Neural progenitor cell (in vitro differentiated cells): Measurements from ENCODE around the gene DYSF. TPM values are rescaled to one million over a fixed set of nuclear protein-coding genes. Genes with fewer than 3 reads are reported as not detected.

Experiments used
- DNase-seq: peaks from one replicate; pipeline ENCODE4 v3.0.0-alpha.2; 2016; ENCODE audit warnings: low spot score
- H2AFZ ChIP-seq: fragments of 200-600 bp; sonication (generic); replicated peaks from 2 replicates; pipeline ENCODE4 v1.6.1; 2016; ENCODE audit warnings: antibody characterized with exemption
- H3F3A ChIP-seq: fragments of 200-600 bp; sonication (generic); 2 replicates; pipeline ENCODE4 v1.6.1; 2016; ENCODE audit warnings: antibody characterized with exemption, low read depth
- H3K27ac ChIP-seq: fragments of 200-600 bp; sonication (generic); 2 replicates; pipeline ENCODE4 v1.5.1; 2016; ENCODE audit warnings: mild to moderate bottlenecking
- H3K27me3 ChIP-seq: fragments of 200-600 bp; sonication (generic); 2 replicates; pipeline ENCODE4 v1.6.1; 2016; ENCODE audit warnings: mild to moderate bottlenecking, moderate library complexity
- H3K36me3 ChIP-seq: fragments of 200-600 bp; sonication (generic); 2 replicates; pipeline ENCODE4 v1.5.1; 2016
- H3K4me1 ChIP-seq: fragments of 200-600 bp; sonication (generic); 2 replicates; pipeline ENCODE4 v1.6.1; 2016; ENCODE audit warnings: mixed run types
- H3K4me2 ChIP-seq: fragments of 200-600 bp; sonication (generic); 2 replicates; pipeline ENCODE4 v1.6.1; 2016
- H3K4me3 ChIP-seq: fragments of 200-600 bp; sonication (generic); 2 replicates; pipeline ENCODE4 v1.5.1; 2016
- H3K79me2 ChIP-seq: fragments of 200-600 bp; sonication (generic); 2 replicates; pipeline ENCODE4 v1.6.1; 2016; ENCODE audit warnings: low read depth
- H3K9ac ChIP-seq: fragments of 200-600 bp; sonication (generic); 2 replicates; pipeline ENCODE4 v1.6.1; 2016
- H3K9me3 ChIP-seq: fragments of 200-600 bp; sonication (generic); 2 replicates; pipeline ENCODE4 v1.5.1; 2016; ENCODE audit warnings: low read depth
- H4K20me1 ChIP-seq: fragments of 200-600 bp; sonication (generic); 2 replicates; pipeline ENCODE4 v1.6.1; 2016; ENCODE audit warnings: low read depth
- H3K27ac Mint-ChIP-seq: 3 replicates; pipeline ENCODE4 v1.8.0; 2021; ENCODE audit warnings: mixed read lengths
- H3K27me3 Mint-ChIP-seq: 2 replicates; pipeline ENCODE4 v1.8.0; 2022; ENCODE audit warnings: low read depth, mild to moderate bottlenecking, inconsistent platforms, moderate library complexity, mixed read lengths; ENCODE audit not compliant: insufficient read depth
- H3K36me3 Mint-ChIP-seq: 3 replicates; pipeline ENCODE4 v1.8.0; 2021; ENCODE audit warnings: mixed read lengths
- H3K4me1 Mint-ChIP-seq: 3 replicates; pipeline ENCODE4 v1.8.0; 2021; ENCODE audit warnings: mixed read lengths
- H3K4me3 Mint-ChIP-seq: 3 replicates; pipeline ENCODE4 v1.8.0; 2021; ENCODE audit warnings: mild to moderate bottlenecking, moderate library complexity, mixed read lengths
- H3K9me3 Mint-ChIP-seq: 3 replicates; pipeline ENCODE4 v1.8.0; 2020; ENCODE audit warnings: mixed read lengths
- EZH2 ChIP-seq: fragments of 200-600 bp; sonication (generic); IDR thresholded peaks from 2 replicates; pipeline ENCODE4 v1.6.1; 2017; ENCODE audit warnings: antibody characterized with exemption, mild to moderate bottlenecking, moderate library complexity
- EZH2phosphoT487 ChIP-seq: fragments of 200-600 bp; sonication (generic); IDR thresholded peaks from 2 replicates; pipeline ENCODE4 v1.6.1; 2017; ENCODE audit warnings: antibody characterized with exemption
- total RNA-seq: library from RNA; depleted of rRNA; stranded (reverse); fragments of >200 nt; gene quantifications from 2 replicates; pipeline ENCODE4 v1.2.3, GENCODE V29; 2015; ENCODE audit warnings: low replicate concordance
- TF ChIP-seq, protein P1 (sequence below): fragments of 200-600 bp; sonication (generic); IDR thresholded peaks from 2 replicates; pipeline ENCODE4 v1.5.1; 2017; ENCODE audit warnings: antibody characterized with exemption, mild to moderate bottlenecking

Gene DYSF
- total RNA-seq, 1 donor from 2014 or later, result 0.39 TPM

DNA sequence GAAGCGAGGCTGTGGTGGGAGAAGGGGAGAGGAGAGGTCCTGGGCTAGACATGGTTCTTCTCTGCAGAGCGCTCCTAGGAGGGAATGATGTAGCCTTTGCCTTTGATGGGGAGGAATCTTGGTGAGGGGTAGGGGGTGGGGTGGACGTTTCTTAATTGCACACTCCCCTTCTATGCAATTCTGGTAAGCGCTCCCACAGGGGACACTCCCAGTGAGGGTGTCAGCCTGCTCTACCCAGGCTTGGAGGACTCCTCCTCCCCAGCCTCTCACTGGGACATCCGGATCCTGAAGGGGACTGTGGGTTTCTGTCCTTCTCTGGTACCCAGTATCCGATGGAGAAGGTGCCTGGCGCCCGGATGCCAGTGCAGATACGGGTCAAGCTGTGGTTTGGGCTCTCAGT, 114.3 kb downstream of the DYSF start:
- Histone ChIP-seq H3K4me2 (no peak overlapping the region), H3K79me2 (no peaks in the 10 kb centered on the region), H3K4me1 (no peaks in the 10 kb centered on the region), H4K20me1 (no peaks in the 10 kb centered on the region), H3K4me3 (no peak overlapping the region), H3F3A (no peaks in the 10 kb centered on the region), H3K27ac (no peak overlapping the region), H2AFZ (no peak overlapping the region), H3K9me3 (no peaks in the 10 kb centered on the region), H3K27me3 (no peaks in the 10 kb centered on the region), H3K9ac (no peak overlapping the region), H3K36me3 (no peaks in the 10 kb centered on the region)
- Mint-ChIP-seq H3K36me3 (no peaks in the 10 kb centered on the region), H3K4me3 (no peak overlapping the region), H3K9me3 (no peaks in the 10 kb centered on the region), H3K27me3 (peaks cover 5% of the 10 kb centered on the region), H3K27ac (no peak overlapping the region), H3K4me1 (no peaks in the 10 kb centered on the region)
- no peak for DNase-seq
- TF ChIP-seq EZH2 (no peak), EZH2phosphoT487 (no peak)
- TF ChIP-seq, protein P1, sequence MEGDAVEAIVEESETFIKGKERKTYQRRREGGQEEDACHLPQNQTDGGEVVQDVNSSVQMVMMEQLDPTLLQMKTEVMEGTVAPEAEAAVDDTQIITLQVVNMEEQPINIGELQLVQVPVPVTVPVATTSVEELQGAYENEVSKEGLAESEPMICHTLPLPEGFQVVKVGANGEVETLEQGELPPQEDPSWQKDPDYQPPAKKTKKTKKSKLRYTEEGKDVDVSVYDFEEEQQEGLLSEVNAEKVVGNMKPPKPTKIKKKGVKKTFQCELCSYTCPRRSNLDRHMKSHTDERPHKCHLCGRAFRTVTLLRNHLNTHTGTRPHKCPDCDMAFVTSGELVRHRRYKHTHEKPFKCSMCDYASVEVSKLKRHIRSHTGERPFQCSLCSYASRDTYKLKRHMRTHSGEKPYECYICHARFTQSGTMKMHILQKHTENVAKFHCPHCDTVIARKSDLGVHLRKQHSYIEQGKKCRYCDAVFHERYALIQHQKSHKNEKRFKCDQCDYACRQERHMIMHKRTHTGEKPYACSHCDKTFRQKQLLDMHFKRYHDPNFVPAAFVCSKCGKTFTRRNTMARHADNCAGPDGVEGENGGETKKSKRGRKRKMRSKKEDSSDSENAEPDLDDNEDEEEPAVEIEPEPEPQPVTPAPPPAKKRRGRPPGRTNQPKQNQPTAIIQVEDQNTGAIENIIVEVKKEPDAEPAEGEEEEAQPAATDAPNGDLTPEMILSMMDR, result no peak

DNA sequence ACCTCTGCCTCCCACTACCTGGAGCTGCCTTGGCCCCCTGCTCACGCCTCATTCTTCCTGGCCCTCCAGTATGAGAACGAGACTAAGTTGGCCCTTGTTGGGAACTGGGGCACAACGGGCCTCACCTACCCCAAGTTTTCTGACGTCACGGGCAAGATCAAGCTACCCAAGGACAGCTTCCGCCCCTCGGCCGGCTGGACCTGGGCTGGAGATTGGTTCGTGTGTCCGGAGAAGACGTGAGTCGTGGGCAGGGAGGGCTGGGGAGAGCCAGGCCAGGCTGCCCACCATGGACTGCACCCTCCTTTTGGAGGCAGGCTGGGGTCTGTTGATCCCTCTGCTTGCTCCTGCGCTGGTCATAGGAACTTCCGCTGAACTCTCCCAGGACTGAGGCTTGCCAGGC, 114.7 kb downstream of the DYSF start:
- Histone ChIP-seq H3K27ac (no peak overlapping the region), H3K4me1 (no peaks in the 10 kb centered on the region), H3K9ac (no peak overlapping the region), H3K9me3 (no peaks in the 10 kb centered on the region), H4K20me1 (no peaks in the 10 kb centered on the region), H2AFZ (no peak overlapping the region), H3K4me2 (no peak overlapping the region), H3K27me3 (no peaks in the 10 kb centered on the region), H3F3A (no peaks in the 10 kb centered on the region), H3K79me2 (no peaks in the 10 kb centered on the region), H3K4me3 (no peak overlapping the region), H3K36me3 (no peaks in the 10 kb centered on the region)
- H3K27ac Mint-ChIP-seq, result no peak overlapping the region
- no peaks in the 10 kb centered on the region for H3K4me1 Mint-ChIP-seq
- no peak overlapping the region for H3K4me3 Mint-ChIP-seq
- H3K27me3 Mint-ChIP-seq, result peaks cover 5% of the 10 kb centered on the region
- H3K9me3 Mint-ChIP-seq, result no peaks in the 10 kb centered on the region
- TF ChIP-seq EZH2phosphoT487, result no peak
- TF ChIP-seq EZH2, result no peak
- H3K36me3 Mint-ChIP-seq, result no peaks in the 10 kb centered on the region
- no peak for DNase-seq

DNA sequence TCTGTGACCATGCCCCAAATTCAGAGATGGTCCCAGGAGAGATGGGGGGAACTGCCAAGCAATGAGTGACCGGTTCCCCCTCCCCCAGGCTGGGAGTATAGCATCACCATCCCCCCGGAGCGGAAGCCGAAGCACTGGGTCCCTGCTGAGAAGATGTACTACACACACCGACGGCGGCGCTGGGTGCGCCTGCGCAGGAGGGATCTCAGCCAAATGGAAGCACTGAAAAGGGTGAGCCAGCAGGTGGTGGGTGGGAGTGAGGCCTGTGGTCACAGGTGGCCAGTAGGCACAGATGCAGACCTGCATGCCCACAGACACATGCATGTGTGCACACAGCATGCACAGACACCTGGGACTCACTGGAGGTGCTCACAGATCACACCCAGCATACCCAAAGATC, 117.2 kb downstream of the DYSF start:
- H3K9me3 ChIP-seq, result no peaks in the 10 kb centered on the region
- no peaks in the 10 kb centered on the region for H3K4me1 Mint-ChIP-seq
- TF ChIP-seq EZH2phosphoT487, result no peak
- TF ChIP-seq EZH2, result no peak
- TF ChIP-seq, protein P1, result no peak
- H3K79me2 ChIP-seq, result no peaks in the 10 kb centered on the region
- H3K4me2 ChIP-seq, result no peak overlapping the region
- H3K27me3 ChIP-seq, result no peaks in the 10 kb centered on the region
- H3K27ac Mint-ChIP-seq, result no peak overlapping the region
- no peaks in the 10 kb centered on the region for H3K9me3 Mint-ChIP-seq
- H3K27ac ChIP-seq, result no peak overlapping the region
- H3K4me1 ChIP-seq, result no peaks in the 10 kb centered on the region
- no peaks in the 10 kb centered on the region for H3K36me3 ChIP-seq
- H3K9ac ChIP-seq, result no peak overlapping the region
- peaks cover 9% of the 10 kb centered on the region for H3K27me3 Mint-ChIP-seq
- no peaks in the 10 kb centered on the region for H3K36me3 Mint-ChIP-seq
- H3K4me3 Mint-ChIP-seq, result no peak overlapping the region
- no peak for DNase-seq
- H3K4me3 ChIP-seq, result no peak overlapping the region
- H3F3A ChIP-seq, result no peaks in the 10 kb centered on the region
- H2AFZ ChIP-seq, result no peak overlapping the region
- H4K20me1 ChIP-seq, result no peaks in the 10 kb centered on the region

DNA sequence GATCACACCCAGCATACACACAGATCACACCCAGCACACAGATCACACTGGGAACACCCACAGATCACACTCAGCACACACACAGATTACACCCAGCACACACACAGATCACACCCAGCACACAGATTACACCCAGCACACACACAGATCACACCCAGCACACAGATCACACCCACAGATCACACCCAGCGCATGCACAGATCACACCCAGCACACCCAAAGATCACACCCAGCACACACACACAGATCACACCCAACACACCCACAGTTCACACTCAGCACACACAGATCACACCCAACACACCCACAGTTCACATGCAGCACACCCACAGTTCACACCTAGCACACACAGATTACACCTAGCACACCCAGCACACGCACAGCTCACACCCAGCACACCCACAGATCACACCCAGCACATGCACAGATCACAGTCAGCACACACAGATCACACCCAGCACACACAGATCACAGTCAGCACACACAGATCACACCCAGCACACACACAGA, 117.6 kb downstream of the DYSF start:
- no peak overlapping the region for H3K27ac ChIP-seq
- no peak overlapping the region for H3K4me2 ChIP-seq
- Mint-ChIP-seq H3K36me3 (no peaks in the 10 kb centered on the region), H3K27ac (no peak overlapping the region), H3K4me1 (no peaks in the 10 kb centered on the region), H3K4me3 (no peak overlapping the region), H3K9me3 (no peaks in the 10 kb centered on the region), H3K27me3 (peaks cover 7% of the 10 kb centered on the region)
- no peak overlapping the region for H3K4me3 ChIP-seq
- H3K9me3 ChIP-seq, result no peaks in the 10 kb centered on the region
- H3K9ac ChIP-seq, result no peak overlapping the region
- no peaks in the 10 kb centered on the region for H3K27me3 ChIP-seq
- no peaks in the 10 kb centered on the region for H3F3A ChIP-seq
- TF ChIP-seq EZH2, result no peak
- no peak for TF ChIP-seq EZH2phosphoT487
- TF ChIP-seq, protein P1, result no peak
- H2AFZ ChIP-seq, result no peak overlapping the region
- no peaks in the 10 kb centered on the region for H3K4me1 ChIP-seq
- no peak for DNase-seq
- no peaks in the 10 kb centered on the region for H3K79me2 ChIP-seq
- H4K20me1 ChIP-seq, result no peaks in the 10 kb centered on the region
- H3K36me3 ChIP-seq, result no peaks in the 10 kb centered on the region
